ENCODE results near the gene NTM.

GRCh38 chr11:131665344-131665968 lies 295.0 kb downstream of the NTM start:
- TF ChIP-seq POLR2AphosphoS5 (IDR thresholded peaks at IDR 0.05) (no peak), POLR2A (IDR thresholded peaks at IDR 0.05) (no peak)
- TF ChIP-seq, protein P1, sequence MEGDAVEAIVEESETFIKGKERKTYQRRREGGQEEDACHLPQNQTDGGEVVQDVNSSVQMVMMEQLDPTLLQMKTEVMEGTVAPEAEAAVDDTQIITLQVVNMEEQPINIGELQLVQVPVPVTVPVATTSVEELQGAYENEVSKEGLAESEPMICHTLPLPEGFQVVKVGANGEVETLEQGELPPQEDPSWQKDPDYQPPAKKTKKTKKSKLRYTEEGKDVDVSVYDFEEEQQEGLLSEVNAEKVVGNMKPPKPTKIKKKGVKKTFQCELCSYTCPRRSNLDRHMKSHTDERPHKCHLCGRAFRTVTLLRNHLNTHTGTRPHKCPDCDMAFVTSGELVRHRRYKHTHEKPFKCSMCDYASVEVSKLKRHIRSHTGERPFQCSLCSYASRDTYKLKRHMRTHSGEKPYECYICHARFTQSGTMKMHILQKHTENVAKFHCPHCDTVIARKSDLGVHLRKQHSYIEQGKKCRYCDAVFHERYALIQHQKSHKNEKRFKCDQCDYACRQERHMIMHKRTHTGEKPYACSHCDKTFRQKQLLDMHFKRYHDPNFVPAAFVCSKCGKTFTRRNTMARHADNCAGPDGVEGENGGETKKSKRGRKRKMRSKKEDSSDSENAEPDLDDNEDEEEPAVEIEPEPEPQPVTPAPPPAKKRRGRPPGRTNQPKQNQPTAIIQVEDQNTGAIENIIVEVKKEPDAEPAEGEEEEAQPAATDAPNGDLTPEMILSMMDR (IDR thresholded peaks at IDR 0.05): no peak
